GM18499 (cell line): ENCODE results near the gene C16orf92.
A peak's percentile ranks its signal among the peaks of the same experiment; 100 is the strongest.

Experiments
- ATAC-seq: cut with Tn5 transposase; IDR thresholded peaks from one replicate; pipeline ENCODE4 v1.9.1; 2021; ENCODE audit warnings: moderate number of reproducible peaks; ENCODE audit not compliant: insufficient read depth, unreplicated experiment

The C16orf92 gene

DNA sequence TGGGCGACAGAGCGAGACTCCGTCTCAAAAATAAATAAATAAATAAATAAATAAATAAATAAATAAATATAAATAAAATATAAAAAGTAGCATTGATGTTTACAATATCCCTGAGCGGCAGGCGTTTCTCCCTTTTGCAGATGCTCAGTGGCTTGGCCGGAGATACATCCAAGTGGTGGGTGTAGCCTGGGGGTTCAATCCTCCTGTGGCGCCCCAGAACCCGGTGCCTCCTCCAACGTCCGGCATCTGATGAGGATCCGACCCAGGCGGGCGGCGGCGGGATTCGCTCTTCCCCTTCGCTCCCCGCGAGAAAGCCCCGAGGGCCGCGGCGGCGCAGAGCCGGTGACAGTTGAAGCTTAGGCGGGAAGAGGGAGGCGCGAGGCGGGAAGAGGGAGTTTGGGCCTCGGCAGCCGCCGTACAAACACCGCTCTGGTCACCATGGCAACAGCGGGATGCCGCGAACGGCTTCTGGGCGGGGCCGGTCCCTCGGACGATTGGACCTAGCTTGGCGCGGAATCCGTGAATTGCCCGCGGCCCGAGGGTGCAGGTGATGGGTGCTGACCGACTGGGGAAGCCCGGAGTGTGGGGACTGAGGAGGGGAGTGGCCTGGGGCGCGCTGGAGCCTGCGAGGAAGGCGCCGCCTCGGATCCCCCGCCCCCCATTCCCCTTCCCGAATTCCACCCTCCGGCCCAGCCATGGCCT lies 29.8 kb downstream of the C16orf92 start:
- no peak for ATAC-seq

DNA sequence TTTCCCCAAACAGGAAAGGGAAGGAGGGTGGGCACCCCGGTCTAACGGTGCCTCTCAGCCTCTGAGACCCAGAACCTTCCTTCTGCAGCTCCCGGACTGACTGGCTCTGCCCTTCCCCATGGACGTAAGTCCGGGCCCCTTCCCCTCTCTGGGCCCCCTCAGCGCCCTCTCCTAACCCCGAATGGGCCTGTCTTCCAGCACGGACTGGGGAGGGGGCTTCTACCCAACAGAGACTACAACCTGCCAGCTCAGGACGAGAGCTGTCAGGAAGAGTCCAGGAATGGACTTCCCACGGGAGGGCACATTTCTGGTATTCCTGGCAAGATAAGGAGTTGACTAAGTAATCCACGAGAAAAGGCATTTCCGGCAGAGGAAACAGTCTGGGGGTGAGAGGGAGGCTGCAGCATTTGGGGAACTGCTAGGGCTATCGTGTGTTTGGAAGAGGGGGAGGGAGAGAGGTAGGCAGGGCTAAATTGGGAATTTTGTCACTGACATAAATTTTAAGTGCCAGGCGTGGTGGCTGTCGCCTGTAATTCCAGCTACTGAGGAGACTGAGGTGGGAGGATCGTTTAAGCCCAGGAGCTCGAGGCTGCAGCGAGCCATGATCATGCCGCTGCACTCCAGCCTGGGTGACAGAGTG lies 30.5 kb downstream of the C16orf92 start:
- ATAC-seq: no peak

DNA sequence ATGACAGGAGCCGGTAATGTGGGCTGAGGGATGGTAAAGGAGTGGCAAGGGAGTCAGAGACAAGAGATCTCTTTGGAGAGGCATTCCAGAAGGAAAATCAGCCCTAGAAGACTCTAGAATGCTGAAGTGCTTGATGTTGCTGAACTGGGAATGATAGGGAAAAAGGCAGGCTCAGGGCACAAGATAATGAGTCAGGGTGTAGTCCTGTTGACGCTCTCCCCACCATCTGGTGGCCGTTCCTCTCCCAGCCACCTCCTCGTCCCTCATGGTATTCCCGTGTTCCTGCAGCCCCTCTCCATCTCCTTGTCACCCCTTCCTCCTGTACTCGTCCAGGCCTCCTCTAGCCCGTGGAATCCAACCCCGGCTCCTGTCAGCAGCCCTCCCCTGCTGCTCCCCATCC lies 31.5 kb downstream of the C16orf92 start:
- ATAC-seq: no peak

DNA sequence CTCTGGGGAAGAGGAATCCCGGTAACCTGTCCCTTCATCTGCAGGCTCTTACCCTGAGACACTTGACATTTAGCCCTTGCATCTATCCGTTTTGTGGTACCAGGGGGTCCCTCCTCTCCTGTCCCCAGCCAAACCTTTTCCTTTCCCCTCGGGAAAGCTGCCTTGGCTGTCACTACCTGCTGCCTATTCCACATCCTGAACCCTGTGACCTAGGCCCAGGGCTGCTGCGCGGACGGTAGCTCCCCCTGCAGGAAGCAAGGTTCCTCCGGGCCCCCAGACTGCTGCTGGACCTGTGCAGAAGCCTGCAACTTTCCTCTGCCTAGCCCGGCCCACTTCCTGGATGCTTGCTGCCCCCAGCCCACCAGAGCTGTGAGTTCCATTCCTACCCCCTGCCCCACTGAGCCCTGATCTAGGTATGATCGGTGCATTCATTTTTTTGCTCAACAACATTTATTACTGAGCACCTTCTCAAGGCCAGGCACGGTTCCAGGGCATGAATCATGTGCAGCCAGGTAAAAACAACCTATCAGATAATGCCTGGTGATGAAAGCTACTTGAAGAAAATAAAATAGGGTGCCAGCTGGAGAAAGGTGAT lies 32.1 kb downstream of the C16orf92 start:
- ATAC-seq: no peak

DNA sequence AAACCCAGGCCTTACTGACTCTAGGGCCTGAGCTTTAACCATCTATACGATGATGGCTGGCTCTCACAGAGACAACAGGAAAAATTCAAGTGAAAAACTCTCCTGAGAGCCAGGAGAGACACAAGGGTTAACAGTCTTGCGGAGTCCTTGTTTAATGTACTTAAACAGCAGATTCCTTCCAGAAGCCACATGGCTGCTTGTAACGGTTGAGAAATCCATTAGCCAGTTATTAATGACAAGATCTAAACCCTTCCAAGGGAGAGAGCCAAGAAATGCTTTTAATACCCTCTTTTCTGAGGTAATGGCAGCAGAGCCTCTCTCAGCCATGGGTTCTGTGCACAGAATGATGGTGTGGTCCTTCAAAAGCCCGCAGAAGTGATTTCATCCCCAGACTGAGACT lies 37.3 kb downstream of the C16orf92 start:
- ATAC-seq: no peak

DNA sequence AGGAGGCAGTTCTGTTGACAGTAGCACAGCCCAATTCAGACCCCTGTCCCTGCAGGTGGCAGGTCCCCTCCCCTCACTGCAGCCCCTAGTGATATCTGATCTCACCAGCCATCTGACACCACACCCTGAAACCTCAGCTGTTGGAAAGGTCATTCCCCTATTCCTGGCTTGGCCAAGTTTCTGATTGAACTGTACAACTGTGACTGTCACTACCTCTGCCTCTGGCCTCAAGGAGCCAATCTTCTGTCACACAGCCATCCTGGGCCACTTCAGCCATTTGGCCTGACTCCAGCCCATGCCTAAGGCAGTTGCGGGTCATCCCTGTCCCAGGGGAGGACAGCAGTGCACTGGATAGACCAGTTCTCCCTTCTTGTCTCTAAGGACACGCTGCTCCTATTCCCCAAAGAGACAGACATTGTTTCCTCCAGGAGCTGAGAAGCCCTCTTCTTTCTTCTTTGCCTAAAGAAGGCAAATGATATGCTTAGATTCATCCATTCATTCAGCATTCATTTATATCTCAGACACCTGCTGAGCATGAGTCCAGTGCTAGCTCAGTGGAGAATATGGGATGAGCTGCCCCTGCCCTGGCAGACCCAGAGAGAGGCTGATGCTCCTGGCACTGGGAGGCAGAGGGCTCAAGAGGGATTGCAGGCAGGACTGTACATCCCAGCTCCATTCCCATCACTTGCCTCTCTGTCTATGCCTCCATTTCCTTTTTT lies 38.0 kb downstream of the C16orf92 start:
- ATAC-seq: no peak

DNA sequence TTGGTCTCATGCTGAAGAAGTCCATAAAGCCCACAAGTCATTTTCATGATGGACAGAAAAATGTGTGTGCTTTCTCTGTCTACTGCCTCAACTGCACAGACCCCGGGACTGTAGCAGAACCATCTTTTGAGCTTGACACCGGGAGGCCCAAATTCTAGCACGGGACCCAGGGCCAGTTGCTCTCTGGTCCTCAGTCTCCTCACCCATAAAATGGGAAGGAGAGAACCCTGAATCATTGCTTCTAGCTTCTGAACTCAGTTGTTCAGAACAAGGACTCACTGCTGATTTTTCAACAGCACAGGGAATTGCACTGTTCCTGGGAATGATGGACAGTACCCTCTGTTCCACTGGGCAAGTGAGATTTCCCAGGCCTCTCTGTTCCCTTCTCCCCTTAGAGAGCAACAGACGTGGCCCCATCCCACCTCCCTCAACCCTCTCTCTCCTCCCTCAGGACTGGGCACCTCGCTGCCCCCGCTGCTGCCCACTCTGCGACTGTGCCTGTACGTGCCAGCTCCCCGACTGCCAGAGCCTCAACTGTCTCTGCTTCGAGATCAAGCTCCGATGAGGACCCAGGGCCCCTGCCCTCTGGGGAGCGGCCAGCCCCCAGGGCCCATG lies 40.4 kb downstream of the C16orf92 start:
- no peak for ATAC-seq

DNA sequence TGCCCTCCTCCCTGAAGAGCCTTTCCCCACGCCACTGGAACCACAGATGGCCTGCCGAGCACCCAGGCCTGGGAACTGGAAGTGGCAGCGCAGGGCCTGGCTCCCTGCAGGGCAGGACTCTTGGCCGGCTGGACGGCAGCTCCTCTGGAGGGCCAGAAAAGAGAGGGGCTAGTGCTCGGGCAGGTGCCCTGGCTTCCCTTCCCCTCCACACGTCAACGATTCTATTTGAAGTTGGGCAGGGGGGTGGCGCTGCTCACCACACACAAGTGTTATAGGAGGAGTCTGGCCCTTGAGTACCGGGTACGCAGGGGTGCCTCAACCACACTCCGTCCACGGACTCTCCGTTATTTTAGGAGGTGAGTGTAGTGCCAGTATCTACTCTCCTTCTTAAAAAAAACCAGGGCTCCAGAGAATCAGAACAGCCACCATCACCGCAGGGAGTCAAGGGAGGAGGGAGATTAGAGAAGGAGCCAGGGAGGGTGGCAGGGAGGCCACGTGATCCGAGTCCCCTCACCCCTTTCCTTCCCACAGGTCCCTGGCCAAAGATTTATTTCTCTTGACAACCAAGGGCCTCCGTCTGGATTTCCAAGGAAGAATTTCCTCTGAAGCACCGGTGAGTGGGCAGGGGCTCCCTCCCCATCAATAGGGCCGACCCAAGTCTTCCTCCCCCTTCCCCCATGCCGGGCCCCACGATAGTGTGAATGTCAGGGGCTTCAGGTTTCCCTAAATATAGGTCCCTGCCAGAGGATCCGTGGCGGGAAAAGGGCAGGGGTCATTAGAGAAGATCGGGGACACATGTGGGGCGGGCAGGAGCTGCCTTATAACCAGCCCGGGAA lies 41.1 kb downstream of the C16orf92 start:
- ATAC-seq: no peak

DNA sequence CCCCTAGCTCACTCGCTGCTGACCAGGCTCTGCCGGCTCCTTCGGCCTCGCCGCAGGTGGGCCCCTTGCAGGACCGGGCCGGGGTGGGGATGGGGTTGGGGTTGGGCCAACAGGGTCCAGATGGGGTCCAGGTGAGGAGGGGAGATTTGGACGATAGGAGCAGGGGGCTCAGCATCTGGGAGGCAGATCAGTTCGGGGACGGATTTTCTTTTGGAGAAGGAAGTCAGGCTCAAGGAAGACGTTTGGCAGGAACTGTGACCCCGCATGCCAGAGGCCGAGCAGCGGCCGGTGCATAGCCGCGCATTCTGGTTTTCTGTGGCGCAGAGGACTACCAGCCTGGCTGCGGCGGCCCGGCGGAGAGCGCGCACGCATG lies 41.7 kb downstream of the C16orf92 start:
- no peak for ATAC-seq

DNA sequence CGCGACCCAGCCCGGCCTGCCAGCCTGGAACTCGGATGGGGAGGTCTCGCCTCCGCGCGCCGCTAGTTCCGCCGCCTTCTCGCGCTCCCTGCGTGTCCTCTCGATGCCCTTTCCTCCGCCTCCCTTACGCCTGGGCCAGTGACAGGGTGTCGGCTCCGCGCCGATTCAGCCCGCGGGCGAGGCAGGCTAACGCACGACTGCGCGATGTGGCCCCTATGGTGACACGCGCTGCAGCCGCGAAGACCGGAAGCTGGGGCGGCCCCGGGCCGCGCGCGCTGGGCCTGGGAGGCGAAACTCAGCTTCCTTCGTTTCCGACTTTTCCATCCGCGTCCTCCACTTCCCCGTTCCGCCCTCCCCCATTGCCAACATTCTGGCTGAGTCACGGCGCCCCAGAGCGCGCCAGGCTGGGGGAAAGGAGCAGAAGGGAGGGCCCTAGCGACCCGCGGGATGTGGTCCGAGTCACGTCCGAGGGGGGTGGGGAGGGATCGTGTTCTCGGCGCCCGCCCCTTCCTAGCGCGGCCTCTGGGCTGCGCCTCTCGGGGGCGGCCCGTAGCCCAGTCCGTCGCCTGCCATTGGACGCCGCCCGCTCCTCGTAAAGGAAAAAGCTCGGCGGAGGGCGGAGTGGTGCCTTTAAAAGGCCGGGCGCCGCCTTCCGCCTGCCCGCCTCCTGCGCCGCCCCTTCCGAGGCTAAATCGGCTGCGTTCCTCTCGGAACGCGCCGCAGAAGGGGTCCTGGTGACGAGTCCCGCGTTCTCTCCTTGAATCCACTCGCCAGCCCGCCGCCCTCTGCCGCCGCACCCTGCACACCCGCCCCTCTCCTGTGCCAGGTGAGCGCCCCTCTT lies 42.3 kb downstream of the C16orf92 start, which contains the start of gene ALDOA:
Gene ALDOA (plus strand): TSS at position 659 of the 841 bp plus-strand sequence. CDS start 1,138 bp downstream, outside the sequence.
- peak; percentile 47 for ATAC-seq

DNA sequence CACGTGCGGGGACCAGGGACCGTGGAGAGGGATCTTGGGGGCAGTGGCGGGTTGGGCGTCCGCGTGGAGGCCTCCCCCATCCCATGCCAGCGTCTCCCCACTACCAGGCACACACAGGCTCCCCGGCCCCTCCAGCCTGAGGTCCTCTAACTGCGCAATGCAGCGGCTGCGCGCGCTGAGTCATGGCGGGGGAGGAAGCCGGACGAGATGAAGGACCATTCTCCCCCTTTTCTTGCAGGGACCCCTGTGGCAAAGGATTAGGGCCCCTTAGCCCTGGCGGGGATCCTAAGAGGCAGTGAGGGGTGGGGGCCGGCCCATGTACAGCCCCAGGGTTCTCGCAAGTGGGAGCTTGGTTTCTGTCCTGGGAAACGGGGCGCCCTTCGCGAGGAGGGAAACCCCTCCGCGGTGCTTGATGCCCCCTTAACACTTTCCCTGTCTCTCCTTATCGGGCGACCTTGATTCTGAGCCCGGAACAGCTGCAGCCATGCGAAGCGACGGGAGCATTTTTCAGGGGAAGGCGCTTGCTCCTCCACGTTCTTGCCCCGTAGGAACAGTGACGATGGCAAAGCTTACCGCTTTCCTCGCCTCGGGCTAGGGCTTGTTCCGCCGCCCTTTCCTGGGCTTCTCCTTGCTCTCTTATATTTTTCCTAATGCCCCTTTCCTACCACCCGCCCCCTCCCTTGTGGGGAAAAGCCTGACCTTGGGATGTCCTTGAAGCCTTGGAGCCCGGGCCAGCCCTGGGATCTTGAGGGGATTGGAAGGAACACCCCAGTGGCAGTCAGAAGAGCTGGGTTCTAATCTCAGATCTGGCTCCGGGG lies 43.2 kb downstream of the C16orf92 start:
- ATAC-seq: no peak

DNA sequence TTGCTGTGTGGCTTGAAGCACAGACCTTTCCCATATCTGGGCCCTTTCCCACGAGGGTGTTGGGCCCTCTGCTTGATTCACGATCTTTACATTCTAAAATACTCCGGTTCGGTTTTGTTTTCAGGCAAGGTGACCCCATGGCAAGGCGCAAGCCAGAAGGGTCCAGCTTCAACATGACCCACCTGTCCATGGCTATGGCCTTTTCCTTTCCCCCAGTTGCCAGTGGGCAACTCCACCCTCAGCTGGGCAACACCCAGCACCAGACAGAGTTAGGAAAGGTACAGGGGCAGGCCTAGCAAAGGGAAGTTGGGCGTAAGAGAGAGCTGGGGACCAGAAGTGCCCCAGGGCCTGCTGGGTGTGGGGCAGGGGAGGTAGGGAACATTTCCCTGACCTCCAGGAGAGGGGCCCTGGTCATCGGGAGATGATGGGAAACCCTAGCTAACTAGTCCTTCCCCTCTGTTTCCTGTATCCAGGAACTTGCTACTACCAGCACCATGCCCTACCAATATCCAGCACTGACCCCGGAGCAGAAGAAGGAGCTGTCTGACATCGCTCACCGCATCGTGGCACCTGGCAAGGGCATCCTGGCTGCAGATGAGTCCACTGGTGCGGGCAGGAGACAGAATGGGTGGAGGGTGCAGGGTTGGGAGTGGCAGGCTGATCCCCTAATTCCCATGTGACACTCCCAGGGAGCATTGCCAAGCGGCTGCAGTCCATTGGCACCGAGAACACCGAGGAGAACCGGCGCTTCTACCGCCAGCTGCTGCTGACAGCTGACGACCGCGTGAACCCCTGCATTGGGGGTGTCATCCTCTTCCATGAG lies 44.0 kb downstream of the C16orf92 start:
- no peak for ATAC-seq

DNA sequence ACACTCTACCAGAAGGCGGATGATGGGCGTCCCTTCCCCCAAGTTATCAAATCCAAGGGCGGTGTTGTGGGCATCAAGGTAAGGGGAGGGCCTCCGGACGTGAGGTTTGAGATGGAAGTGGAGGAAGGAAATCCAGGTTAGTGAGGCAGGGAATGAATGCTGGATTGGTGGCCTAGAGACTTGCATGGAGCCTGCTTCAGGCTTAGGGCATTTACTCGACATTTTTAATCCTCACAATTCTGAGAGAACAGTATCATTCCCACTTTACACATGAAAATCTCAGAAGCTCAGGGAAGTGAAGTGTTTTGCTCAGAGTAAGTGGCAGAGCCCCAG lies 44.6 kb downstream of the C16orf92 start:
- ATAC-seq: no peak

DNA sequence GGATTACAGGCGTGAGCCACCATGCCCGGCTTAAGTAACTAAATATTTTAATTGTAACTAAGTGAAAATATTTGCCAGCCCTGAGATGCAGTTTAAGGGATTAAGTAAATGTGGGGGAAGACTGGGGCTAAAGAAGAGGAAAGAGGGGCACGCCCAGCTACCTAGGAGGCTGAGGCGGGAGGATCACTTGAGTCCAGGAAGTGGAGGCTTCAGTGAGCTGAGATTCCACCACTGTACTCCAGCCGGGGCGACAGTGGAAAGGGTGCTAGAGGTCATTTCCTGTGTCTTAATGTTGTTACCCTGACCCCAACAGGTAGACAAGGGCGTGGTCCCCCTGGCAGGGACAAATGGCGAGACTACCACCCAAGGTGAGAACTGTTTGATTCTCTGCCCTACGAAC lies 45.3 kb downstream of the C16orf92 start:
- ATAC-seq: no peak

DNA sequence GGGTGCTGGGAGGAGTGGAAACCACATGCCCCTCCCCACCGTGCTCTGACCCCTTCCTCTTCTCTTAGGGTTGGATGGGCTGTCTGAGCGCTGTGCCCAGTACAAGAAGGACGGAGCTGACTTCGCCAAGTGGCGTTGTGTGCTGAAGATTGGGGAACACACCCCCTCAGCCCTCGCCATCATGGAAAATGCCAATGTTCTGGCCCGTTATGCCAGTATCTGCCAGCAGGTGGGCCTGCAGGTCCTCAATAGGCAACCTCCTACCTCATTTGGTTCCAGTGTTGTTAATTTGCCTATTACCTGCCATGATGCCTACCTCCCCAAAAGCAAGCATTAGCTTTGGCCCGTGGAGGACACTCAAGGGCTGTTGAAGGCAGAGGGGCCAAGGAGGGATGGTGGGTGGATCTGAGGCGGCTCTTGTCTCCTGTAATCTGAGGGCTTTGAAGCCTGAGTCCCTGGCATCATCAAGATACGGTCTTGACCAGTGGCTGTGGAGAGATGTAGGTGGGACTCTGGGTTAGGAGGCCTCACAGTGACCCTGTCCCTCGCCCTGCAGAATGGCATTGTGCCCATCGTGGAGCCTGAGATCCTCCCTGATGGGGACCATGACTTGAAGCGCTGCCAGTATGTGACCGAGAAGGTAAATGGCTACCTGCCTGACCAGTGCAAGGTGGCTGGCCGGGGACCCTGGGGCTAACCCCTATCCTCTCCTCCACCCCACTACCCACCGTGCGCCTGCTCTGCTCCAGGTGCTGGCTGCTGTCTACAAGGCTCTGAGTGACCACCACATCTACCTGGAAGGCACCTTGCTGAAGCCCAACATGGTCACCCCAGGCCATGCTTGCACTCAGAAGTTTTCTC lies 46.0 kb downstream of the C16orf92 start:
- no peak for ATAC-seq

DNA sequence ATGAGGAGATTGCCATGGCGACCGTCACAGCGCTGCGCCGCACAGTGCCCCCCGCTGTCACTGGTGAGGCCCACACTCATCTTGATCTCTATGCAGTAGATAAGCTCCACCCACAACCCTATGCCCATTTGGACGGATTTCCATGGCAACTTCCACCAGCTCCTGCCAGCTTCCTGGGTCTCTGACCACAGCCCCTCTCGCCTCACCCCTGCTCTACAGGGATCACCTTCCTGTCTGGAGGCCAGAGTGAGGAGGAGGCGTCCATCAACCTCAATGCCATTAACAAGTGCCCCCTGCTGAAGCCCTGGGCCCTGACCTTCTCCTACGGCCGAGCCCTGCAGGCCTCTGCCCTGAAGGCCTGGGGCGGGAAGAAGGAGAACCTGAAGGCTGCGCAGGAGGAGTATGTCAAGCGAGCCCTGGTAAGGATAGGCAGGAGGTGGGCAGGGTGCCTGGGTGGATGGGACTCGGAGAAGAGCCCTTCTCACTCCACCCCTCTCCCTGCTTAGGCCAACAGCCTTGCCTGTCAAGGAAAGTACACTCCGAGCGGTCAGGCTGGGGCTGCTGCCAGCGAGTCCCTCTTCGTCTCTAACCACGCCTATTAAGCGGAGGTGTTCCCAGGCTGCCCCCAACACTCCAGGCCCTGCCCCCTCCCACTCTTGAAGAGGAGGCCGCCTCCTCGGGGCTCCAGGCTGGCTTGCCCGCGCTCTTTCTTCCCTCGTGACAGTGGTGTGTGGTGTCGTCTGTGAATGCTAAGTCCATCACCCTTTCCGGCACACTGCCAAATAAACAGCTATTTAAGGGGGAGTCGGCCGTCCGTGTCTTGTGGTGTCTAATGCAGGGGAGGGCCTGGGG lies 46.8 kb downstream of the C16orf92 start:
- no peak for ATAC-seq
